ENCODE data around the gene EIF4G3.

Gene EIF4G3

DNA sequence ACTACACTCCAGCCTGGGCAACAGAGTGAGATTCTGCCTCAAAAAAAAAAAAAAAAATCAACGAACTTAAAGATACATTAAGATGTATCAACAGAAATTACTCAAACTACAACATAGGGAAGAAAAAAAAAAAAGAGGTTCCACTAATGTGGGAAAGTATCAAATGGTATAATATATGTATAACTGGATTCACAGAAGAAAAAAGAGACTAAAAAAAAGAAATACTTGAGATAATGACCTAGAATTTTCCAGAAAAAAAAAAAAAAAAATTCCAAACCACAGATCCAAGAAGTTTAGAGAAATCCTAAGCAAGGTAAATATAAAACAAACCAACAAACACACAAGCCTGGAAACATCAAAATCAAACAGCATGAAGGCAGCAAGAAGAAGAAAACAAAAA, 45.5 kb downstream of the EIF4G3 start:
- H3K79me2 ChIP-seq (ENCODE audit: control insufficient read depth, low read length) = peaks cover 35% of the 10 kb centered on the region
- no peak overlapping the region for H3K27ac ChIP-seq (ENCODE audit: low read depth, low read length)
- H3K36me3 ChIP-seq (ENCODE audit: control insufficient read depth, low read length) = peaks cover 26% of the 10 kb centered on the region
- H3K4me2 ChIP-seq (ENCODE audit: low read length) = no peak overlapping the region
- no peaks in the 10 kb centered on the region for H3K27me3 ChIP-seq (ENCODE audit: control insufficient read depth, low read length)
- H3K4me3 ChIP-seq (ENCODE audit: low read length) = no peak overlapping the region
- no peak for TF ChIP-seq EZH2phosphoT487 (IDR thresholded peaks at IDR 0.05; ENCODE audit: borderline replicate concordance, low read length)
- TF ChIP-seq, protein P1, sequence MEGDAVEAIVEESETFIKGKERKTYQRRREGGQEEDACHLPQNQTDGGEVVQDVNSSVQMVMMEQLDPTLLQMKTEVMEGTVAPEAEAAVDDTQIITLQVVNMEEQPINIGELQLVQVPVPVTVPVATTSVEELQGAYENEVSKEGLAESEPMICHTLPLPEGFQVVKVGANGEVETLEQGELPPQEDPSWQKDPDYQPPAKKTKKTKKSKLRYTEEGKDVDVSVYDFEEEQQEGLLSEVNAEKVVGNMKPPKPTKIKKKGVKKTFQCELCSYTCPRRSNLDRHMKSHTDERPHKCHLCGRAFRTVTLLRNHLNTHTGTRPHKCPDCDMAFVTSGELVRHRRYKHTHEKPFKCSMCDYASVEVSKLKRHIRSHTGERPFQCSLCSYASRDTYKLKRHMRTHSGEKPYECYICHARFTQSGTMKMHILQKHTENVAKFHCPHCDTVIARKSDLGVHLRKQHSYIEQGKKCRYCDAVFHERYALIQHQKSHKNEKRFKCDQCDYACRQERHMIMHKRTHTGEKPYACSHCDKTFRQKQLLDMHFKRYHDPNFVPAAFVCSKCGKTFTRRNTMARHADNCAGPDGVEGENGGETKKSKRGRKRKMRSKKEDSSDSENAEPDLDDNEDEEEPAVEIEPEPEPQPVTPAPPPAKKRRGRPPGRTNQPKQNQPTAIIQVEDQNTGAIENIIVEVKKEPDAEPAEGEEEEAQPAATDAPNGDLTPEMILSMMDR (IDR thresholded peaks at IDR 0.05; ENCODE audit: low read depth, low read length, poor library complexity, severe bottlenecking) = no peak
- no peaks in the 10 kb centered on the region for H3K9me2 ChIP-seq (replicated peaks; ENCODE audit: control insufficient read depth, low read length)
- H3F3A ChIP-seq (ENCODE audit: control insufficient read depth, insufficient read depth) = no peaks in the 10 kb centered on the region
- no peaks in the 10 kb centered on the region for H3K9me3 ChIP-seq (ENCODE audit: control insufficient read depth, insufficient read depth, low read length)
- no peaks in the 10 kb centered on the region for H4K20me1 ChIP-seq (ENCODE audit: control insufficient read depth, insufficient read depth, low read depth, low read length)
- H3K4me1 ChIP-seq (ENCODE audit: control insufficient read depth, low read length) = no peaks in the 10 kb centered on the region

DNA sequence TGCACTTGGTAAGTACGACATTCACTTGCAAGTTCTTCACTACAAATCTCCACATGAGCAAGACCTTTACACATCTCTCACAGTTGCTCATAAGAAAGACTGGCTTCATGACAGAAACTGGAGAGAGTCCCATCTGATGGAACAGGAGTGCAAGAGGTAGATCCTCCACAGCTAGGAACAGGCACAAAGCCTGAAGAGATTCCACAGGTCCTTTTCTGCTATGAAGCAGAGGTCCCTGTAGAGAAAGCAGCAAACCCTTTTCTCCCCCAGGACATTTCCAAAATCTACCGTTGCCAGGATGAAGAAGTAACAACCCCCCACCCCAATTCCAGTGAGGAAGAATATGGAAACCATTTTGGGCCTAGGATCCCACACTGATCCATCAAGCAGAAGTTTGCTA, 47.3 kb downstream of the EIF4G3 start:
- no peaks in the 10 kb centered on the region for H3K4me1 ChIP-seq (ENCODE audit: control insufficient read depth, low read length)
- H3K27ac ChIP-seq (ENCODE audit: low read depth, low read length) = no peak overlapping the region
- no peaks in the 10 kb centered on the region for H4K20me1 ChIP-seq (ENCODE audit: control insufficient read depth, insufficient read depth, low read depth, low read length)
- TF ChIP-seq, protein P1 (IDR thresholded peaks at IDR 0.05; ENCODE audit: low read depth, low read length, poor library complexity, severe bottlenecking) = no peak
- TF ChIP-seq EZH2phosphoT487 (IDR thresholded peaks at IDR 0.05; ENCODE audit: borderline replicate concordance, low read length) = no peak
- no peaks in the 10 kb centered on the region for H3K9me2 ChIP-seq (replicated peaks; ENCODE audit: control insufficient read depth, low read length)
- no peak overlapping the region for H3K4me3 ChIP-seq (ENCODE audit: low read length)
- H3K9me3 ChIP-seq (ENCODE audit: control insufficient read depth, insufficient read depth, low read length) = no peaks in the 10 kb centered on the region
- H3K4me2 ChIP-seq (ENCODE audit: low read length) = no peak overlapping the region
- H3F3A ChIP-seq (ENCODE audit: control insufficient read depth, insufficient read depth) = no peaks in the 10 kb centered on the region
- peaks cover 31% of the 10 kb centered on the region for H3K79me2 ChIP-seq (ENCODE audit: control insufficient read depth, low read length)
- no peaks in the 10 kb centered on the region for H3K27me3 ChIP-seq (ENCODE audit: control insufficient read depth, low read length)
- H3K36me3 ChIP-seq (ENCODE audit: control insufficient read depth, low read length) = peaks cover 21% of the 10 kb centered on the region

DNA sequence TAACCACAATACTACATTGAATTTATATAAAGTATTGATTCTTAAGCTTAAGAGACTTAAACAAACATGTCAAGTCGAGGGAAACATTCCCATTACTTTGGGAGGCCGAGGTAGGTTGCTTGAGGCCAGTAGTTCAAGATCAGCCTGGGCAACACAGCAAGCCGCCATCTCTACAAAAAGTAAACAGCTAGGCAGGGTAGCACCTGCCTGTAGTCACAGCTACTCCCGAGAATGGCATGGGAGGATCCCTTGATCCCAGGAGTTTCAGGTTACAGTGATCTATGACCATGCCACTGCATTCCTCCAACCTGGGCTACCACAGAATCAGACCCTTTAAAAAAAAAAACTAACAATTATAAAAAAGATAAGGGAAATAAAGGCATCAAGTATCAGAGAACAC, 50.4 kb downstream of the EIF4G3 start:
- Histone ChIP-seq H4K20me1 (ENCODE audit: control insufficient read depth, insufficient read depth, low read depth, low read length) (no peaks in the 10 kb centered on the region), H3K4me2 (ENCODE audit: low read length) (no peak overlapping the region), H3K9me2 (replicated peaks; ENCODE audit: control insufficient read depth, low read length) (no peaks in the 10 kb centered on the region), H3F3A (ENCODE audit: control insufficient read depth, insufficient read depth) (no peaks in the 10 kb centered on the region), H3K4me3 (ENCODE audit: low read length) (no peak overlapping the region), H3K4me1 (ENCODE audit: control insufficient read depth, low read length) (no peaks in the 10 kb centered on the region; the same call in 1 of the 2 replicates), H3K36me3 (ENCODE audit: control insufficient read depth, low read length) (peaks cover 31% of the 10 kb centered on the region), H3K27ac (ENCODE audit: low read depth, low read length) (no peak overlapping the region), H3K27me3 (ENCODE audit: control insufficient read depth, low read length) (no peaks in the 10 kb centered on the region), H3K79me2 (ENCODE audit: control insufficient read depth, low read length) (peaks cover 32% of the 10 kb centered on the region), H3K9me3 (ENCODE audit: control insufficient read depth, insufficient read depth, low read length) (no peaks in the 10 kb centered on the region)
- TF ChIP-seq, protein P1 (IDR thresholded peaks at IDR 0.05; ENCODE audit: low read depth, low read length, poor library complexity, severe bottlenecking) = no peak
- TF ChIP-seq EZH2phosphoT487 (IDR thresholded peaks at IDR 0.05; ENCODE audit: borderline replicate concordance, low read length) = no peak
